LHCN-M2 (cell line): ENCODE measurements around the gene ARL8B. TPM values are rescaled to one million over a fixed set of nuclear protein-coding genes. Genes with fewer than 3 reads are reported as not detected.

Source experiments
- DNase-seq: peaks from one replicate; pipeline ENCODE4 v3.0.0-alpha.2; 2012; ENCODE audit warnings: low read depth
- total RNA-seq: library from RNA; depleted of rRNA; stranded (reverse); fragments of >200 nt; gene quantifications from 2 replicates; pipeline ENCODE4 v1.2.3, GENCODE V29; 2014; rRNA removed

Gene ARL8B
- total RNA-seq, 1 experiment from 2014 or later = 56.7 TPM

DNA sequence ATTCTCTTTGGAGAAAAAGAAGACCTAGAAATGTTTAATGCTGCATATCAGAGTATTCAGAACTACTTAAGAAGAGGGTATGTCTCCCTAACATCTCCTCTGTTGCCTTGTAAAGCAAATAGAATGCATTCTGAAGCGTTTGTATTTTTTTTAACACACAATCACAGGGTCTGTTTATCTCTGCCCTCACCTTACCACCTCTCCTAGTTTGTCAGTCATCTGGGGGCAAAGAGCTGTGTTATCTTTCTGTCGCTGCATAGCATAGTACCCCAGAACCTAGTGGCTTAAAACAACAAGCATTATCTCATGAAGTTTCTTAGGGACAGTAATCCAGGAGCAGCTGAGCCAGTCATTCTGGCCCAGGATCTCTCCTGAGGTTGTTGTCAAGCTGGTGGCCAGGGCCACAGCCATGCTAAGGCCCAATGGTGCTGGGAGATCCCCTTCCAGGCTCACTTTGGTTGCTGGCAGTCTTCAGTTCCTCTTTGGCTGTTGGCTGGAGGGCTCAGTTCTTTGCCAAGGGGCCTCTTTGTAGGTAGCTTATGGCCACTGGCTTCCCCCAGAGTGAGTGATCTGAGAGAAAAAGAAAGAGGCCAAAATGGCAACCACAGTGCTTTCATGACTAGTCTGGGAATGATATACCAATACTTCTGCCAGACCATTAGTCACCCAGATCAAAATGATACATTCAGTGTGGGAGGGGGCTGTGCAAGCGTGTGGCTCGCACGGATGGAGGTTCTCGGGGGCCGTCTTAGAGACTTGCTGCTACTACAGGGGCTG lies 83.3 kb downstream of the ARL8B start:
- no peak for DNase-seq

DNA sequence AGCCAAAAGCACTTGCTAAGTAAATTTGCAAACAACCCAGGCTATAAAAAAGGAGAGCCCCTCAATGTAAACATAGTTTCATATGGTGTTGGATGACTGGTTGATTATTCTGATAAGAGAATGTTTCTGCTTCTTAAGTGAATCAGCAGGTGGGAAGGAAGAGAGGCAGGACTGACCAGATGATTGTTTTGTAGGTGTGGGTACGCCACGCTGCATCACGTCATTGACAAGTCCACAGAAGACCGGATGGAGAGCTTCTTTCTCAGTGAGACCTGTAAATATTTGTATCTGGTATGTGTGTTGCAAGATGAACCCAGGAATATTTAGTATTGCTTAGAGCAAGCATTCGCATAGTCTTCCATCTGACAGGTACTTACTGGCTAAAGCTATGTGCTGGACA lies 88.8 kb downstream of the ARL8B start:
- no peak for DNase-seq

DNA sequence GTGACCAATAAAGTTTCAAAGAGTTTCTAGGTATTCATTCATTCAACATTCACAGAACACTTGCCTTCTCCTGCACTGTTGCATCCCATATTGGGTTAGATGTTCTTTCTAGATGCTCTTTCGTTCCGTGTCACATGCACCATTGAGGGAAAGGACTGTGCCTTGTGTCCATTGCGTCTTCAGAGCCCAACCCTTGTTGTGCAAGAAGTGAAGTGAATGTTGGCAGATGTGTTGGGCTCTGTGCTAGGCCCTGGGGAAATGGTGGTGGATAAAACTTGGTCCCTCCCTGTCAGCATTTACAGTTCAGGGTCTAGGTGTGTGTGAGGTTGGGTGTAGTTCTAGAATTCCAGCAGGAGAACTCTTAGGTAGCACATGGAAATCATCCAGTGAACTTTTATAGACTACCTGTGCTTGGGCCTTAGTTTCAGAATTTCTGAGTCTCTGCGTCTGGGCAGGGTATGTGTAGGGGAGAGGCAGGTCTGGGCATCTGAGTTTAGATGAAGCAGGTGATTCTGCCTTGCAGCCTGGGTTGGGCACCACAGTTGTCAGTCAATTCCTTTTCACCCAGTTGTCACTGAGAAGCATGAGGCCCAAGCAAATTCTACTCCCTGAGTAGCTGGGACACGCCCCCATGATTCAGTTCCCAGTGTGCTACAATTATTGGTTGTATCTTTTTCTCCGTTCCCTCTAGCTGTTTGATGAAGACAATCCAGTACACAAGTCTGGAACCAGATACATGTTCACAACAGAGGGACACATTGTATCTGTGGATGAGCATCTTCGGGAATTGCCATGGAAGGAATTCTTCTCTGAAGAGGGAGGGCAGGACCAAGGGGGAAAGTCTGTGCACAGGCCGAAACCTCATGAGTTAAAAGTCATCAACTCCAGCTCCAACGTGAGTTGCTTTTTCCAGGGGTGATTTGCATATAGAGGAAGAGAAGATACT lies 90.8 kb downstream of the ARL8B start:
- DNase-seq = no peak

- no peak for DNase-seq
Observed at GRCh38 chr3:5213574-5213966, 91.5 kb downstream of the ARL8B start.

GRCh38 chr3:5214352-5214751 lies 92.3 kb downstream of the ARL8B start:
- DNase-seq = no peak

DNA sequence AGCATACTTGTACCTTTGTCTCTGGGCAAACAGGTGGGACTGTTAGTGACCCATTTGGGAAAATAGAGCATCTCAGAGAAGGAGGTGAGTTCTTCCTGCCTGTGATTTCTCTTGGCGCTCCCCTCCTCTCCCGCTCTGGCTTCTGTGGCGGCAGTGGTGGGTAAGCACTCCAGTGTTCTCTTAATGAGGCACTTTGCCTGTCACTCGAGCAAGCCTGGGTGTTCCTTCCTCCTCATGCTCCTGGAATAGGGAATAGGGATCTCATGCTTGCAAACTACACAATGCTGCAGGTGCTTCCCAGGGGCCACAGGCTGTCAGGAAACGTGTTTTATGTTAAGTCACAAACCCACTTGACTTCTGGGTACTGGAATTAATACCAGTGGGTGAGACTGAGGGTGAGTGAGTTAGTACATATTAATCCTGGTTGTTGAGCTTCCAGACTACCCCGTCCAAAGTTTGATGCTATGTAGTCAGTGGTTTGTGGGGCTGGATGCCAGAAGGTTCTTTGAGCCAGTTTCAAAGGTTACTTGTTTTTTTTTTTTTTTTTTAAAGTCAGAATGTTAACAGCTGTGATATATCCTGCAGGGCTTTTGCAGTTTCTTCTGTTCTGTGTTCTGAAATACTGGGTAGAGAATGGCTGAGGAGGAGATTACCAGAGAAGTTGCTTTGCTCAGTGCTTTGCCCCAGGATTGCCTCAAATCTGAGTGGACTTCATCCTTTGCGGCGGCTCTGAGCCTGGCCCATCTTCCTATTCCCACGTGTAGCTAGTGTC lies 95.9 kb downstream of the ARL8B start:
- no peak for DNase-seq

DNA sequence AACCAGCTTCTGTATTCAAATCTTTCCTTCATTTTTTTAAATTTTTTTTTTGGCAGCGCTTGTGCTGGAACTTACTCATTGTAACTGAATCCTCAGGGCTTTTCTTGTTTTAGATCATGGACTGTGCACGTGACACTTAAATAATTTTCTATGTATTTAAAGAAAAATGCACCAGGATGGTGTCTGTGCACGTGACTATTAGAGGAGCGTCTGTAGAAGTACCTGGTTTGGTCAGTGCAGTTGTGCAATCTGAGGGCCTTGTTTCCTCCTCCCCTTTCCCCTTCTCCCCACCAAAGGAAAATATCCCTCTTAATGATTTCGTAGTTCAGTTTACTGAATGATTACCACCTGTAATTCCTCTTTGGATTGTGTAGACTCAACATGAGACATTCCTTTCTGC lies 96.7 kb downstream of the ARL8B start:
- no peak for DNase-seq

- no peak for DNase-seq
Observed at GRCh38 chr3:5219216-5219615, 97.1 kb downstream of the ARL8B start.

GRCh38 chr3:5220193-5220592 lies 98.1 kb downstream of the ARL8B start:
- DNase-seq = no peak

GRCh38 chr3:5220667-5221431 lies 98.8 kb downstream of the ARL8B start:
- DNase-seq = no peak

- DNase-seq = no peak
Observed at GRCh38 chr3:5221701-5222100, 99.6 kb downstream of the ARL8B start.

DNA sequence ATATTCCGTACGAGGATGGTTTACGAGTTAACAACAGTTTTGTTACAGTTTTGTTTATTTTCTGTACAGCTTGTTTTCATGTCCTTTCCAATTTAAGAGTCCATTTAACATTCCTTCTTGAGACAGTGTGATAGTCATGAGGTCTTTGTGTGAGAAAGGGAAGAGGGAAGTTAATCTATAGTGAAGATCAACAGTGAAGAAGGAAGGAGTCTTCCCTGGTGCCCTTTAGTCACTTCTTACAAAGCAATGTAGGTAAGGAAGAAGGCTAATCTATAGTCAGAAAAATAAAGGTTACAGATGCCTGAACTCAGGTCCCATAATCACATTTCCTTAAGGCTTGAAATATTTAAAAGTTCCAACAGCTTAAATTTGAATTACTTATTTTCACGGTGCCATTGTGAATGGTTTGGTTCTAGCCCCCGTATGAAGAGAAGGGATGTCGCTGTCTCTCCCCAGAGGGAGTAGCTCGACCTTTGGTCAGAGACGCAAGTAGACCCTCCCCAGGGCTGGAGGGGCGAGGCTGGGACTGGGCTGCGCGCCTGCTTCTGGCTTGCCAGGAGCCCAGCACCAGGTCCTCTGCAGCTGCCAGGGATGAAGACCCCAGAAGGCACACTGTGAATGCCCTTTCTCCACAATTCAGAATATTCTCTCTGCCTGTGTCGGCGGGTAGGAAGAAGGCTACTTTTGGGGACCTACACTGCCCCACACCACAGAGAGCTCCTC lies 100.4 kb downstream of the ARL8B start:
- no peak for DNase-seq

- DNase-seq = peak; percentile 33
Observed at GRCh38 chr3:5226783-5227182, 104.7 kb downstream of the ARL8B start.

- no peak for DNase-seq
Observed at GRCh38 chr3:5227812-5228211, 105.7 kb downstream of the ARL8B start.

DNA sequence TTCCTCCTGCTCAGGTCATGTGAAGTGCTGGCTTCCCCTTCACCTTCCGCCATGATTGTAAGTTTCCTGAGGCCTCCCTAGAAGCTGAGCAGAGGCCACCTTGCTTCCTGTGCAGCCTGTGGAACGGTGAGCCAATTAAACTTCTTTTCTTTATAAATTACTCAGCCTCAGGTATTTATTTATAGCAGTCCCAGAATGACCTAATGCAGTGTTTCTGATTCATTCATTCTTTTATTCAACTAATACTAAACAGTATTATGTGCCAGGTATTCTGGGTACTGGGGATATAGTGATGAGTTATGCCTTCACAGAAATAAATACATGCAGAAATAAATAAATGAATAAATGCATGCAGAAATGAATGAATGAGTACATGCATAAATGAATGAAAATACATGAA lies 107.3 kb downstream of the ARL8B start:
- no peak for DNase-seq

Other genes with a start within 250 kb of the ARL8B start
- gene BHLHE40, start 142.9 kb upstream of the ARL8B start, total RNA-seq = 19.8 and 21.0 TPM in 2 replicates
- 25.6 and 25.7 TPM in 2 replicates for gene EDEM1, start 65.4 kb downstream of the ARL8B start, total RNA-seq